Measurements from ENCODE around the gene SHISA6.

SHISA6 gene

DNA sequence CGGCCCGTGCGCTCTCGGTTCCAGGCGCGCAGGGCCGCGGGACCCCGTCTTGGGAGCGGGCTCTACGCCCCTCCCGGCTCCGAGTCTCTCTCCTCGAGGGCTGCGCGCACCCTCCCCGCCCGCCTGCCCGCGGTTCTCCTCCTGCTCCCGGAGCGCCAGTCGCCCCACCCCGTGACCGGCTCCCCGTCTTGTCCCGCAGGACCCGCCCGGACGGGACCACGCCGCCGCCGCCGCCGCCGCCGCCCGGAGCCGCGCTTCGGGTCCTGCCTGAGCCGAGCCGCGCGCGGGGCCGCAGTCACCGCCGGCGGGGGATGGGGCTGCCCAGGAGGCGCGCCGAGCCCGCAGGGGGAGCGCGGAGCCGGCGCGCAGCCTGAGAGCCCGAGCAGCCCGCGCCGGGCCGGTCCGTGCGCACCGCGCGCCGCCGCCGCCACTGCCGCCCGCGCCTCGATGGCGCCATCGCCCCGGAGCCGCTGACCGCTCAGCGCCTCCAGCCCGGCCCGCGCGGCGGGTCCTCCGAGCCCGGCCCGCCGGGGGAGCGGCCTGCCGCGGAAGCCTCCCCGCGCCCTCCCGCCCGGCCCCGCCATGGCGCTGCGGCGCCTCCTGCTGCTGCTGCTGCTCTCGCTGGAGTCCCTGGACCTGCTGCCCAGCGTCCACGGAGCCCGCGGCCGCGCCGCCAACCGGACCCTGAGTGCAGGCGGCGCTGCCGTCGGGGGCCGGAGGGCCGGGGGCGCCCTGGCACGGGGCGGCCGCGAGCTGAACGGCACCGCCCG lies at the start of gene SHISA6:
Gene SHISA6 (plus strand): TSS at position 373 of the 770 bp plus-strand sequence.
- DNase-seq: no peak

DNA sequence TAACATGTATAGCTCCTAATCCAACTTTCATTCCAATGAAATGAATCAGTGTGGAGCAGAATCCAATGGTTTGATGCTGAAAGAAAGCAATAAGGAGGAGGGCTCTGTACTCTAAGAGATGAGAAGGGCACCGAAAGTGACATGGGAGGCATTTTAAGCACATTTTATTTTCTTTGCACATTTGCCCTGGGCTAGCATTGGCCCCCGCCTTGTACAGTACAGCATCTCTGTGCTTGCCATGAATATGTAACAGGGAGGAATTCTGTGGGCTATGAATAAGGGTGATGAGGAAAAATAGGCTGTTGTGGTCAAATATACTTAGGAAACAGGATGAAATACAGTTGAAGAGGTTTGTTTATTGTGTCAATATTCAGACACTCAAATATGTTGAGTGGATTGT lies 45.2 kb upstream of the SHISA6 start:
- no peak for DNase-seq

DNA sequence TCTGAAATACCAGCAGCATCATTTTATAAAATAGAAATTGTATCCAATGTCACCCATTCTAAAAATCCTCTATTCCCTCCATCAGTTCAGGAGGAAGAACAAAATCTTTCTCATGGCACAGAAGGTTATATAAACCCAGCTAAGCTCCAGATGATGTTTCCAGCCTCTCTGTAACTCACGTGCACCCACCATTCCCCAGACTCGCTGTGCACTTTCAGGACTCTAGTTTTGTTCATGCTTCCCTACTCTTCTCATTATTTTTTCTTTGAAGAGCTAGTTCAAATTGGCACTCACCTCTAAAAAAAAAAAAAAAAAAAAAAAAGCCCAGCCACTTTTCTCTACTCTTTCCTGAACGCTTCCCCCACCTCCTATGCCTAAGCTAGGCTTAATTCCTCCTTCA lies 36.0 kb upstream of the SHISA6 start:
- DNase-seq: no peak

DNA sequence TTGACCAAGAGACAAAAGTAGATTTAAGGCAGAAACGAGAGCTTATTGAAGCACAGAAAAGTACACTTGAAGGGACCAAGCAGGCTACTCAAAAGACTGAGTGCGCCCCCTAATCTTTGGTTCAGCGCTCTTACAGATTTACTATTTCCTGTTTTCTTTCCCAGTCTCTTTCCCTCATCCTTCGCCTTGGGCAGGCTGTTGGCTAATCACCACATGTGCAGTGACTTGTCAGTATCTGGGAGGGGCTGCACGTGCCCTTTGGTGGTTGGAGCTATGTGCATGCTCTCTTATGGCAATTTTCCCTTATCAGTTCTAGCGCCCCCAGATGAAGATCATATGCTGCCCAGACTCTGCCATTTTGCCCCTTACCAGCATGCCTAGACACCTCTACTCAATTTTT lies 35.4 kb upstream of the SHISA6 start:
- DNase-seq: no peak

DNA sequence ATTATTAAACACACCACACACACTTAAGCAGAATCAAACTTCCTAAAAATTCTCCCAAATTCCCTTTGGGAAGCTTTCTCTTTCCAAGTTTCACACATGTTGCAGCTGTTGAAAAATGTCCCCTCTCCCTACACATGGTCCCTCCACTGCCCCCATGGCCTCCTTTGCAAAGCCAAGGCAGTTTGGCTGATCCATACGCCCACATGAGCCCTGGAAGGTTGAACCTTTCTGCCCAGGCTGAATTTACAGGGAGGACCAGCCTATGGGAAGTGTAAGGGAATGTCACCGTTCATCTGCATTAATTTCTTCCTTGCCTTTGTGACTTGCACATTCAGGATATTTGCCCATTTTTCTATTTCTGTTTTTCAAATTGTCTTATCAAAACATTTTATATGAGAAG lies 31.1 kb upstream of the SHISA6 start:
- DNase-seq: no peak

DNA sequence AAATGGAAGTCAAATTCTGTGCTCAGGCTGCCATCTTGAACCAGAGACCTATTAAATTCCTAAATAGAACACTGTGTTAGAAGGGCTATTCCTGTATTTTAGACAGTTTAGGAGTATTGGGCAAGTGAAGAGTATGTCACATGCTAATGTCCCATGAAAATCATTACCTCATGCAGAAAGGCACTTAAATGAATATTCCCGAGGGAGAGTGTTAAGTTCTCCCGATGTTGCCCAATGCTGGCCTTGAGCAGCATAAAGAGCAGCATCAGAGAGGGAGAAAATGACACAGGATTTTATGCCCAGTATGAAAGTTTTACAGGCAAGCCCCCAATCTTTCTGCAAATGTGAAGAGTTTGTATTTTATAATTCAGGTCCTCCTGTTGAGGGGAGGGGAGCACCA lies 28.2 kb upstream of the SHISA6 start:
- no peak for DNase-seq

DNA sequence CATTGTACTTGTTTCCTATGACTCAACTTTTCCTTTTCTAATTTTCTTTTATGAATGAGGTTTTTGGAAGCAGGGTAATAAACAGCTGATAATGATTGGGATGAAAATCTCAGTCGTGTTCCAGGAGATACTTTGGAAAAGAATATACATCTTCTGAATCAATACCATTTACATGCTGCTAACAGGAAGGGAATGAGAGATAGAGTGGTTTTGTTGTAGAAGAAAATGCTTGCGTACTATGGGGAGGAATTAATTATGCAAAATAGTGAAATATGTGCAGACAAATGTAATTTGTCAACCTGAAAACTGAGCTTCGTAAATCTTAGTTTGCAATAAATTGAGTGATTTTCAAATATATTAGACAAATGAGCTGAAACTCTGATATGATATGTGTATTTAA lies 24.0 kb upstream of the SHISA6 start:
- no peak for DNase-seq

DNA sequence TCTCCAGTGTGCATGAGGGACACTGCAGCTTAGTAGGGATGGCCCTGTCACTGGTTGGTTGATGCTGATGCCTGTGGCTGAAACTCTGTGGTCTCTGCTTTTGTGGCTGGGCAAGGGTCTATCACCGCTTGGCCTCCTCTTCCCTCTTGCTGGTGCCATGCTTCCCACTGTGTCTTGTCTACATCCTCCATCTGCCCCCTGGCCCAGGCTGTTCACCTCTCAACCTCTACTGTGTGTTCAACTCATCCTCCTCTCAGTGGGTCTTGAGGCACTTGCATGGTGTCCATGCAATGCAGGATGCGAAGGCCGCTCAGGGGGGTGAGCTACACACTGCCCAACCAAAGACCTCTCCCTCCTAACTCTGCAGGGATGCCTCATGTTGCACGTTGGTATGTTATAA lies 19.8 kb upstream of the SHISA6 start:
- DNase-seq: no peak

DNA sequence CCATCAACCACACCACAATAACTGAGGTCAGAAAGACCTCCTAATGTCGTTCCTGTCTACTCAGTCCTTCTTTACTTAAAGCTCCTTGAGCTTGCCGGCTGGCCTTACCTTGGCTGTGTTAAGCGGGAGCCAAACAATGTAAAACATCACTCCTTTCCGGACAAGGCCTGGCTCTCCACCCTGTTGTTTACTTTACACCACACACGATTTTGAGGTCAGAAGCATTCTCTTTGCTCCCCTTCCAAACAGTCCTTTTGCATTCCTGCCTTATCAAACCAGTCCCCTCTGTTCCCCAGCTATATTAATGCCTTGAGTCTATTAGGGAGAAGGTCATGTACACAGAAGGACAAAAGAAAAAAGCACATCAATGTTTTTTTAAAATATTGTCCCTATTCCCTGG lies 19.3 kb upstream of the SHISA6 start:
- no peak for DNase-seq

DNA sequence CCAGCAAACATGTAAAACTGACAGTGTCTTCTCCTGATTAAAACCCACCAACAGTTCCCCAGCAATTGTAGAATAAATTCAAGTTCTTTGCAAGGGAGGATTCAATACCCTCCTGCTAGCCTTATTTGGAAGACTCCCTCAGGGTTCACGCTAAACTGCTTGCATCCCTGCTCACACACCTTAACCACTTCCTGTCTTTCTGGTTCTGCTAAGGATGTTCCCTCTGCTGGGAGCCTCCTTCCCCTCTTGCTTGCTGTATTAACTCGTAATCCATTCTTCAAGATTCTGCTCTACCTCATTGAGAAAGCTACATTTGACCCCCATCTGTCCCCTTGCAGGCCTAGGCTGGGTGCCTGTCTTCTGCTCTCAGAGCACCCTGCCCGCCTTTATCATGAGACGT lies 2.3 kb upstream of the SHISA6 start:
- no peak for DNase-seq

DNA sequence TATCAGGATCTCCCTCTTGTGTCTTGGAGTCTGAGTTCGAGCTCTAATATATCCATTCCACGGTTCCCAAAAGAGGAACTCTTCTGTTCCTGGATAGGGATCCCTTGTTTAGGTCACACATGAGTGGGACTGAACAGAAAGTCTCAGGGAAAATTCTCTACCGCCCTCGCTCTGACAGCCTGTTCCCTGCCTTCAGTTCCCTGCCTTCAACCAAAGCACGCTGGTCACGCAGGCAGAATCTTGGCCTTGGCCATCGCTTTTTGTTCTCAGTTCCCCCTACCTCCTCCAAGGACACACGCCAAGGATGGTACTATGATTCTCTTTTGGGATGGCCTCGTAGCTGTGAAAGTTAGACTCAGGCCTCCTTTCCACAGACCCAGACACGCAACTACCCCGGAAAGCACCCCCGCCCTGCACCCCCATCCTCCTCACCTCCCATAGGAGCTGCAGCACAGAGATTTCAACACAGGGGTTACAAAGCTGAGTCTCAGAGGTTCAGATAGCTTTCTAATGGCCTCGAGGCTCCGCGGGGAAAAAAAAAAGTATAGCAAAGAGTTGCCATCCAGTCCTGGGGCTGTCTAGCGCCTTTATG lies 1.5 kb upstream of the SHISA6 start:
- DNase-seq: no peak

DNA sequence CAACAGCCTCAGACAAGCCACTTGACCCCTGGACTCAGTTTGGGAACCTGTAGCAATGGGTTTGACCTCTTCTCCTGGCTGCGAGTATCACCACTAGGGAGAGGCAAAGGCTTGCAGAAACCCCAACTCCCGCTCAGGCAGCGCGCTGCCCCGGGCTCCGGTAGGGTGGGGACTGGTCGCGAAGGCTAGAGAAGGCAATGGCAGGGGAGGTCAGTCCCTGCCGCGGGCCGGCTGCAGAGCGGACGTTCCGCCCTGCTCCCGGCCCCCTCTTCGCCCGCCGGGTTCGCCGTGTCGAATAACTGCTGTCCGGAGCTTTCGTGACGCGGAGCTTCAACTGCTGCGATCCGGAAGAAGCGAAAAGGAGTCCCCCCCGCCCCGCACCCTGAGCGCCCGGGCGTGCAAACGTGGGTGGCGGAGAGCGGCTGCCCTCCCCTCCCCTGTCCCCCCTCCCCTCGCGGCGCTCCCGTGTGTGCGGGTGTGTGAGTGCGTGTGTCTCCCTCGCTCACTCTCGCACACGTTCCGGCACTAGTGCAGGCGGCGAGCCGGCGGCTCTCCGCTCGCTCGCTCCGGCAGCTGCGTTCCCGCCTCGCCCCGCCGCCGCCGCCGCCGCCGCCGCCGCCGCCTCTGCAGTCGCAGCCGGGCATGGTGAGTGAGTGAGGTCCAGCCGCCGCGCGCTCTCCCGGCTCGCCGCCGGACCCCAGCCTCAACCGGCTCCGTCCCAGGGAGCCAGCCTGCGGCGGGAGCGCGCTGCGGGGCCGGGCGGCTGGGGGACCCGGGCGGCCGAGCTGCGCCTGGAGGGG lies 772 bp upstream of the SHISA6 start:
- no peak for DNase-seq

DNA sequence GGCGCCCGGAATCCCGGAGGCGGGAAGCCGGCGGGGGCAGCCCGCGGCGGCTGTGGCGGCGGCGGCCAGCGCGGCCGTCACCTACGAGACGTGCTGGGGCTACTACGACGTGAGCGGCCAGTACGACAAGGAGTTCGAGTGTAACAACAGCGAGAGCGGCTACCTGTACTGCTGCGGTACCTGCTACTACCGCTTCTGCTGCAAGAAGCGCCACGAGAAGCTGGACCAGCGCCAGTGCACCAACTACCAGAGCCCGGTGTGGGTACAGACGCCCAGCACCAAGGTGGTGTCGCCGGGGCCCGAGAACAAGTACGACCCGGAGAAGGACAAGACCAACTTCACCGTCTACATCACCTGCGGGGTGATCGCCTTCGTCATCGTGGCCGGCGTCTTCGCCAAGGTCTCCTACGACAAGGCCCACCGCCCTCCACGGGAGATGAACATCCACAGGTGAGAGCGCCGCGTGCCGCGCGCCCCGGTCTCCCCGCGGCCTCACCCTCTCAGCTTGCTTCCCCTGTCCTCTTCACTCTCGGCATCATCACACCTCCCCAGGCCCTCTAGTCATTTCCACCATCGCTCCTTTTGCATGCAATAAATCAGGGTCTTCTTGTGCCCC lies 706 bp downstream of the SHISA6 start:
- no peak for DNase-seq

DNA sequence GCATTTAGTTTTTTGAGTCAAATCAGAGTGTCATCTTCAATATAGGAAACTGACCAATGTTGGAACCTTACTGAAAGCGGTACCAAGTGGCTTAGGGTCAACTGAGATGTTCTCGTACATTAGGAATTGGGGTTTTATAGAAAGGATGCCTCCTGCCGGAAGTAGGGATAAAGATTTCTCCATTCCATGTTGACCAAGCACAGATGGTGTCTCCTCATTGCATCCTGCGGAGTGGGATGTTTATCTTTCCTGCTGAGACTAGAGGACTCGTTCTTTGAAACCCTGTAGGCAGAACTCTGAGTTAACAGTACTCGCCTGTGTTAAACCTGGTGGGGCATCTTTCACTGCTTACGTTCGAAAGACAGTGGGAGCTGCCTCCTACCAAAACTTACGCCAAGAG lies 1.4 kb downstream of the SHISA6 start:
- no peak for DNase-seq

DNA sequence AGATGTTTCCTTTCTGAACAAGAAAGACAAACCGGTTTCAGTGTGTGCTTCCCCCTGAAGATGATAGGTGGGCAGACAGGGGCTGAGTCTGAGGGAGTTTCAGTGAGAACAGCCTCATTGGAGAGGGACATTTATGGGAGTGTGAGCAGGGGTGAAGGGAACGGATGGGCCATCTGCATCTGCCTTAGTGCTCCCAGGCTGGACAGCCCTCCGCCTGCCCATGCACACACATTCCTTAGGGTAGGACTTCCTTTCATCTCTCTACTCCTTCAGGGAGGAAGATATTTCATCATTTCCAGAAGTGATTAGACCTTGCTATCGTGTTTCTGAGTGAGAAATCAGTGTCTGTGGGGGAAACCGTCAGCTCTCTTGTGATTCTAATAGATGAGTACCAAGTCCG lies 3.8 kb downstream of the SHISA6 start:
- DNase-seq: no peak

DNA sequence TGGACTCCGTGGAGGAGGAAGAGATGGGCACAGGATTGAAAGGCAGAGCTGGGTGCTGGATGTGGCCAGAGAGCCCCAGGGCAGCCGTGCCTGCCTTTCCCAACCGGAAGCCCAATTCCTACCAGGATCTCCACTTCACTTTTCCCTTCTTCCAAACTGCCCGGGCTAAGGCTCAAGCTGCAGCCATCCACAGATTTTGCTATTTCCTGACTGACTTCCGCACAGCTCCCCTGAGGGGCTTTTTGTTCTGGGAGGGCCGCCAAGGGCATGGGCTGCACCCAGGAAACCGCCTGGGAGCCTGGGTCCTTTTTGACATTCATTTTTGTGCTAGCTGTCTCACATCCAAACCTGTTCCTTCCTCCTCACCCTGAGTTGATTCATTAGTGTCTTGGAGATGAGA lies 4.2 kb downstream of the SHISA6 start:
- DNase-seq: no peak

DNA sequence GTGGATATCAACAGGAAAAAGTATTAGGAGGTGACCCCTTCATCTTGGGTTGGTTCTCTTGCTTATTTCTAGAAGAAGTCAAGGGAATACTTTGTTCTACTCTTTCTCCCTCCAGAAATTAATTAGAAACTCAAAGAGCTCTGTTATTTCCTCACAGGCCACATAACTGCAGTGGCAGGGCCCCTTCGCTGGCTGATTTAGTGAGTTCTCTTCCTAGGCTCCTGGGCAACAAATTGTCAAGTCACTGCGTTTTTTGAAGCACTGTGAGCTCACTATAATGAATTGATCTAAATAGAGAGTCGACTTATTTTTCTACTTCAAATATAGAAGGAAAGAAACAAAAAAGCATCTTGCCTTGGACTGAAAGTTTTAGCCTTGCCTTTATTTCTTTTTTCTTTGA lies 4.8 kb downstream of the SHISA6 start:
- no peak for DNase-seq

DNA sequence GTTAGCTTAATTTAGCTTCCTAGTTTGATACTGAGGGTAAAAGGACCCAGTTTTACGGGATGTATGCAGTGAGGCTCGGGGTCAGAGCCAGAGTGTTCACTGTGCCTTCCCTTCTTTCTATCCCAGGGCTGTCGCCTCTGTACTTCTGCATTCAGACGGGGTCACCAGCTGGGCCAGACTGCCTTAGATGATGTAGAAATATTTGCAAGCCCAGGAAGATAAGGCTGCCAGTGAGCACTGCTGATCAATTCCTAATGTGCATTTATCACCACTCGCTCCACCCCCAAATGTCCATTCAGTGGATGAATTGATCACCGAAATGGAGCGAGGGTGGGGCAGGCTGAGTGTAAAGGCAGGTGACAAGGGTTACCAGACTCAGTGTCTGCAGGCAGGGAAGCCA lies 9.1 kb downstream of the SHISA6 start:
- no peak for DNase-seq

DNA sequence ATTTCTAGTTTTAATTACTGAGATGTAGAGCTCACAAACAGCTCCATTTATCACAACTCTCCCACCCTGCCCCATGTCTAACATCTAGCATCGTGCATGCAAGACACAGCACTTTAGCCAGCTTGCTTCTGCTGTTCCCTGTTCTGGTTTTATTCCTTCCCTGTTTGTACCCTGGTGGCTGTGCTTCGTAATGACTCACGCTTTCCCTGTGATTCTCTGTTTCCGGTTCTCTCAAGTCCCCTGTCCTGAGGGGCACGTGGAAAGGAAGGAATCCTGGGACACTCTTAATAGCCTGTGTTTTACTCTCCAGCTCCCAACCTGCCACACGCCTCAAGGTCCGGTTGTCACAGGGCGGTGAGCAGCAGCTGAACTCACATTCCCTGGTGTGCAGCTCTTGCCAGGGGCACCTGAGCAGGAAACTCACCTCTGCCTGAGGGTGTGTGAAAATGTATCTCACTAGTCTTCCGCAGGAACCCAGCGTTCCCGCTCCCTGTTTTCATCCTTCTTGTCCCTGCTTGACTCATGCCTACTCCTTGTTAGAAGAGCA lies 10.6 kb downstream of the SHISA6 start:
- no peak for DNase-seq

DNA sequence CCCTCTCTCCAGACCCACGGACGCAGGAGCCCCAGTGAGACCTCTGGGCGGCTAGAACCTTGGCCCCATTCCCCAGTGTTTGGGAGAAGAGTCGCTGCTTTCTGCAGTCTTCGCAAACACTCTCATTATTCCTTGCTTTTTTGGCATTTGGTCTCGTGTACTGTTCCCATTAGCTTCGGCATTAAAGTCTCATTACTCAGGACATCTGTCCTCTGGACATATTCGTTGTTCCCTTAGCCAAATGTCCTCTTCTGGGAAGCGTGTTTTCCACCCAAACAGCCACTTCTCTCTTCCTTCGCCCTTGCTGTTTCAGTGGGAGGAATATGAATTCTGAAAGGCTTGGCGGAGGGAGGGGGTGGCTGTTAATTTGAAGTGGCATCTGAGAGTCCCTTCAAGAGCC lies 11.1 kb downstream of the SHISA6 start:
- no peak for DNase-seq

DNA sequence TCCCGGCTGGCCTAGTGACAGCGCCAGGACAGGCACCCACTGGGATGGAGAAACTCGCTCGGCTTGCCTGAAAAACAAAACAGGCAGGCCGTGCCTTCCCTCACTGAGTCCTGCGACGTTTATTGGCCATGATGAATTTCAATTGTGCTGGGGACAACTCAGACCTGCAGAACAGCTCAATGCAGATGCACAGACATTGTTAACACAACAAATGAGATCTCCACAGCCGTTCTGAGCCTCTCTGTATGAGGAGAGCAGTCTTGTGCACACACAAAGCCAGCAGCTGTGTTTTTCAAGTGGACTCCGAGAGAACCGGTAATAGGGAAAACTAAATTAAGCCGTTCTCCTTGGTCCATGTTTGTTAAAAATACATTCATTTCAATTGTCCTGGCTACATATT lies 15.9 kb downstream of the SHISA6 start:
- DNase-seq: no peak

DNA sequence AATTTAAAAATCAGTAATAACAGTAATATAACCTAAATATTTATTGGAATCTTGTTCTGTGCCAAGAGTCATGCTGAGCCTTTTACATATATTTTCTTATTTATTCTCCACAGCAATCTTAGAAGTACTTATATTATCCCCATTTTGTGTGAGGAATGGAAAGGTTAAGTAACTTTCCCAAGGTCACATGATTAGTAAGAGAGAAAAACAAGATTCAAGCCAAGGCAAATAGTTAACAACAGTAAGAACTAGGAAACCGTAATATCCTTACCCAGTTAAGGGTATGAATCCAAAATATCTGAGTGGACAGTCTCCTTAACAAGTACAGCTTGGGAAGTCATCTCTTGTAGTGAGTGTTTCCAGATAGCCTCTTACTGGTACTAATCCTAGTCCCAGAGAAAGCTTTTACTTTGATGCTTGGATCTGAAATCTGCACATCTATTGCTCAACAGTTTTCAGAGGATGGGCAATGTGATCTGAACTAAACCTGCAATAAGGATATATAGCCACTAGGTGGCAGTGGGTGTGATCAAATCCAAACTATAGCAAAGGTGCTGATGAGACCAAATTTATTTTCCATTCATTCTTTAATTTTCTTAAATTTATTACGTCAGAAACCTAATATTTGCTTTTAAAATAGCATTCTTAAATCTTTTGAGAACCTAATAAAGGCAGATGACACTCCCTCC lies 23.3 kb downstream of the SHISA6 start:
- DNase-seq: no peak

Measured in stimulated activated CD4-positive, alpha-beta T cell treated with anti-CD3 and anti-CD28 coated beads, Interleukin-1b, Interleukin-23, amount 100 ng/mL, for 48 hours (primary cell).